ENCODE measurements around the gene SEC23IP. TPM values are rescaled to one million over a fixed set of nuclear protein-coding genes. Genes with fewer than 3 reads are reported as not detected.

SEC23IP gene
- total RNA-seq (29.7 TPM), polyA plus RNA-seq (10 to 100 TPM; 45.0 to 58.6 (median 53.0) TPM)

GRCh38 chr10:119892188-119893065 is at the start of gene SEC23IP:
TSS of gene SEC23IP (plus strand) at chr10:119892730. CDS start at chr10:119892783, 53 bp downstream.
- Mint-ChIP-seq H3K27ac (peak within 1 kb of the TSS; percentile 98 to 99 (median 99)), H3K36me3 (peaks cover 7% of the 10 kb centered on the region), H3K27me3 (peaks cover 4% of the 10 kb centered on the region), H3K9me3 (no peaks in the 10 kb centered on the region), H3K4me1 (peaks cover 34 to 53% (median 45%) of the 10 kb centered on the region in 4 donors), H3K4me3 (peak within 1 kb of the TSS; percentile 94 to 99 (median 98))
- H3K4me1 ChIP-seq (ENCODE audit: control insufficient read depth, insufficient read depth, low read length, poor library complexity, severe bottlenecking): peaks cover 21% of the 10 kb centered on the region
- peak; percentile 85 to 96 (median 87) for DNase-seq
- H3K4me3 ChIP-seq (ENCODE audit: low read depth, low read length): peak within 1 kb of the TSS; percentile 99
- no peaks in the 10 kb centered on the region for H3K36me3 ChIP-seq (ENCODE audit: control insufficient read depth, insufficient read depth, low read length)
- H3K27ac ChIP-seq (ENCODE audit: insufficient read depth, low read length, poor library complexity, severe bottlenecking): peak within 1 kb of the TSS; percentile 94
- ATAC-seq (ENCODE audit: low read depth in 2 of 2): peak; percentile 99
- H3K27me3 ChIP-seq (ENCODE audit: control insufficient read depth, insufficient read depth, low read length): no peaks in the 10 kb centered on the region
- no peaks in the 10 kb centered on the region for H3K9me3 ChIP-seq (ENCODE audit: control insufficient read depth in 2 of 2, low read length in 2 of 2)

DNA sequence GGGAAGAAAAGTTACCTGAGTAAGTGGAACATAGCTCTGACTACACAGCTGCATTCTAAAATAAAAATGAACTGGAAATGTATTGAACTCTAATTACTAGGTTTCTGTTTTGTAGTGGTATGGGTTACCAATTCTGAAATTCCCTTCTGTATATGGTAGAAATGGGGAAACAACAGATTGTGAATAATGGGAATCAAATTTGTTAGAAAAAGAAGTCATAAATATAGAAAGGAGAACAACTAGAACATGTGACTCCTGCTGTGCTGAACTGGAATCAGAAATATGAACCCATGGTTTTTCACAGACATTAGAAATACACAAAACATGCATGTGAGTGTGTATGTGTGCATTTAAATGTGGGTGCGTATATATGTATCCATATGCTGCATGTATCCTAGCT is 46.9 kb upstream of the SEC23IP start:
- ATAC-seq (ENCODE audit: low read depth in 2 of 2) (no peak), DNase-seq (no peak)
- Mint-ChIP-seq H3K9me3 (no peaks in the 10 kb centered on the region), H3K4me1 (peaks cover 0 to 8% (median 5%) of the 10 kb centered on the region in 4 donors), H3K27me3 (no peaks in the 10 kb centered on the region), H3K27ac (no peak overlapping the region), H3K4me3 (no peak overlapping the region), H3K36me3 (peaks cover 64% of the 10 kb centered on the region)
- Histone ChIP-seq H3K9me3 (ENCODE audit: control insufficient read depth in 2 of 2, low read length in 2 of 2) (no peaks in the 10 kb centered on the region), H3K4me1 (ENCODE audit: control insufficient read depth, insufficient read depth, low read length, poor library complexity, severe bottlenecking) (no peaks in the 10 kb centered on the region), H3K36me3 (ENCODE audit: control insufficient read depth, insufficient read depth, low read length) (peaks cover 86% of the 10 kb centered on the region), H3K4me3 (ENCODE audit: low read depth, low read length) (no peak overlapping the region), H3K27me3 (ENCODE audit: control insufficient read depth, insufficient read depth, low read length) (no peaks in the 10 kb centered on the region), H3K27ac (ENCODE audit: insufficient read depth, low read length, poor library complexity, severe bottlenecking) (no peak overlapping the region)

- H3K27me3 ChIP-seq (ENCODE audit: control insufficient read depth, insufficient read depth, low read length): no peaks in the 10 kb centered on the region
- no peak overlapping the region for H3K4me3 Mint-ChIP-seq
These were observed 43.3 kb upstream of the SEC23IP start for GRCh38 chr10:119849031-119849789.

DNA sequence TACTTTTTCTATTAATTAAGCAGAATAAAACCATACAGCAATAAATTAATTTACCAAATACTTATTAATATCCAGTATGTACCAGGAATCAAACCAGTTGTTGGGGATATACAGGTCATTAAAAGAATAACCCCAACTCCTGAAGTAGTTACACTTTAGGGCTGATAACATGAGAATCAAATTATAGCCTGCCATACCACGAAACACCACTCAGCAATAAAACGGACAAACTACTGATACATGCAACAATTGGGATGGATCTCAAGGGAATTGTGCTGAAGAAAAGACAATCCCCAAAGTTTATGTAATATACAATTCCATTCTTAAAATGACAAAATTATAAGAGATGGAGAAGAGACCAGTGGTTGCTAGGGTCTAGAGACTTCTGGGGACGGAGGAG is 42.6 kb upstream of the SEC23IP start:
- peaks cover 47% of the 10 kb centered on the region for H3K36me3 Mint-ChIP-seq
- H3K9me3 Mint-ChIP-seq: no peaks in the 10 kb centered on the region

More at GRCh38 chr10:119849031-119849789, 43.3 kb upstream of the SEC23IP start:
- DNase-seq (no peak), ATAC-seq (ENCODE audit: low read depth in 2 of 2) (no peak)
- no peaks in the 10 kb centered on the region for H3K4me1 ChIP-seq (ENCODE audit: control insufficient read depth, insufficient read depth, low read length, poor library complexity, severe bottlenecking)
- Mint-ChIP-seq H3K27ac (peak overlapping the region in 1 of 3 donors; percentile 49), H3K9me3 (no peaks in the 10 kb centered on the region), H3K27me3 (no peaks in the 10 kb centered on the region), H3K36me3 (peaks cover 51% of the 10 kb centered on the region), H3K4me1 (peaks cover 0 to 16% (median 5%) of the 10 kb centered on the region in 4 donors)
- no peak overlapping the region for H3K27ac ChIP-seq (ENCODE audit: insufficient read depth, low read length, poor library complexity, severe bottlenecking)
- H3K4me3 ChIP-seq (ENCODE audit: low read depth, low read length): no peak overlapping the region
- no peaks in the 10 kb centered on the region for H3K9me3 ChIP-seq (ENCODE audit: control insufficient read depth in 2 of 2, low read length in 2 of 2)
- H3K36me3 ChIP-seq (ENCODE audit: control insufficient read depth, insufficient read depth, low read length): peaks cover 81% of the 10 kb centered on the region

DNA sequence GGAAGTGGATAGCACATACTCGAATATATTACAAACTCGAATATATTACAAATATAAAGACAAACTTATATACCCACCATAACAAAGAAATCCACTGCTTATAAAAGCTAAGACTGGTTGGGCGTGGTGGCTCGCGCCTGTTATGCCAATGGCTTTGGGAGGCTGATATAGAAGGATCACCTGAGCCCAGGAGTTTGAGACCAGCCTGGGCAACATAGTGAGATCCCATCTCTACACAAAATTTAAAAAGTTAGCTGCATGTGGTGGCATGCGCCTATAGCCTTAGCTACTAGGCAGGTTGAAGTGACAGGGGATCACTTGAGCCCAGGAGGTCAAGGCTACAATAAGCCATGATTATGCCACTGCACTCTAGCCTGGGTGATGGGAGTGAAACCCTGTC is 40.3 kb upstream of the SEC23IP start:
- Histone ChIP-seq H3K4me3 (ENCODE audit: low read depth, low read length) (no peak overlapping the region), H3K27ac (ENCODE audit: insufficient read depth, low read length, poor library complexity, severe bottlenecking) (no peak overlapping the region), H3K36me3 (ENCODE audit: control insufficient read depth, insufficient read depth, low read length) (peaks cover 75% of the 10 kb centered on the region), H3K27me3 (ENCODE audit: control insufficient read depth, insufficient read depth, low read length) (no peaks in the 10 kb centered on the region), H3K9me3 (ENCODE audit: control insufficient read depth in 2 of 2, low read length in 2 of 2) (no peaks in the 10 kb centered on the region), H3K4me1 (ENCODE audit: control insufficient read depth, insufficient read depth, low read length, poor library complexity, severe bottlenecking) (no peaks in the 10 kb centered on the region)
- peak overlapping the region in 1 of 3 donors; percentile 20 for H3K27ac Mint-ChIP-seq
- peaks cover 0 to 18% (median 5%) of the 10 kb centered on the region in 4 donors for H3K4me1 Mint-ChIP-seq
- H3K27me3 Mint-ChIP-seq: no peaks in the 10 kb centered on the region
- DNase-seq: no peak
- no peaks in the 10 kb centered on the region for H3K9me3 Mint-ChIP-seq
- H3K4me3 Mint-ChIP-seq: no peak overlapping the region
- peaks cover 42% of the 10 kb centered on the region for H3K36me3 Mint-ChIP-seq
- ATAC-seq (ENCODE audit: low read depth in 2 of 2): no peak

More for the DNA sequence above, 42.6 kb upstream of the SEC23IP start:
- no peak overlapping the region for H3K4me3 Mint-ChIP-seq
- no peaks in the 10 kb centered on the region for H3K27me3 ChIP-seq (ENCODE audit: control insufficient read depth, insufficient read depth, low read length)
- ATAC-seq (ENCODE audit: low read depth in 2 of 2) (no peak), DNase-seq (no peak)
- H3K27ac ChIP-seq (ENCODE audit: insufficient read depth, low read length, poor library complexity, severe bottlenecking): no peak overlapping the region
- peaks cover 75% of the 10 kb centered on the region for H3K36me3 ChIP-seq (ENCODE audit: control insufficient read depth, insufficient read depth, low read length)
- no peaks in the 10 kb centered on the region for H3K4me1 ChIP-seq (ENCODE audit: control insufficient read depth, insufficient read depth, low read length, poor library complexity, severe bottlenecking)
- H3K4me3 ChIP-seq (ENCODE audit: low read depth, low read length): no peak overlapping the region
- H3K9me3 ChIP-seq (ENCODE audit: control insufficient read depth in 2 of 2, low read length in 2 of 2): no peaks in the 10 kb centered on the region
- no peaks in the 10 kb centered on the region for H3K27me3 Mint-ChIP-seq
- peaks cover 0 to 17% (median 5%) of the 10 kb centered on the region in 4 donors for H3K4me1 Mint-ChIP-seq
- peak overlapping the region; percentile 38 to 53 (median 48) for H3K27ac Mint-ChIP-seq

DNA sequence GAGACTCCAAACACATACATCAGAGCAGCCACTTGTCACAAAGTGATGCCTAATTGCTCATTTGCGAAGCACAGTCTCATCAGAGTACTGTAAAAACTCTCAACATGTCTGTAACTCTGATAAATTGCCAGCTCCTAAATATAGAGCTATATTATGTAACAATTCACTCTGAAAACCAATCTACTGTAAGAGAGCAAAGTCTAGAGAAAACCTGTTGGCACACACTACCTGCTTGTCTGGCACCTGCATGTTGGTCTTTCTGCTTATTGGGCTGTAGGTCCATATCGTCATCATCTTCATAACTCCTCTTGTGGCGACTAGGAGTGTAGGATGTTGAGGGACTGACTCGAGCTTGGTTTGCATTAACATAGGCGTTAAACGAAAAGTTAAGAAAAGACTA is 39.7 kb upstream of the SEC23IP start:
- Histone ChIP-seq H3K9me3 (ENCODE audit: control insufficient read depth in 2 of 2, low read length in 2 of 2) (no peaks in the 10 kb centered on the region), H3K27ac (ENCODE audit: insufficient read depth, low read length, poor library complexity, severe bottlenecking) (no peak overlapping the region), H3K4me1 (ENCODE audit: control insufficient read depth, insufficient read depth, low read length, poor library complexity, severe bottlenecking) (no peaks in the 10 kb centered on the region), H3K36me3 (ENCODE audit: control insufficient read depth, insufficient read depth, low read length) (peaks cover 72% of the 10 kb centered on the region), H3K4me3 (ENCODE audit: low read depth, low read length) (no peak overlapping the region), H3K27me3 (ENCODE audit: control insufficient read depth, insufficient read depth, low read length) (no peaks in the 10 kb centered on the region)
- no peak for ATAC-seq (ENCODE audit: low read depth in 2 of 2)
- peaks cover 0 to 16% (median 5%) of the 10 kb centered on the region in 4 donors for H3K4me1 Mint-ChIP-seq
- no peak overlapping the region for H3K4me3 Mint-ChIP-seq
- no peaks in the 10 kb centered on the region for H3K9me3 Mint-ChIP-seq
- DNase-seq: no peak
- H3K27ac Mint-ChIP-seq: no peak overlapping the region
- H3K36me3 Mint-ChIP-seq: peaks cover 37% of the 10 kb centered on the region
- H3K27me3 Mint-ChIP-seq: no peaks in the 10 kb centered on the region

GRCh38 chr10:119853574-119853973 is 39.0 kb upstream of the SEC23IP start:
- H3K27me3 Mint-ChIP-seq: no peaks in the 10 kb centered on the region
- H3K36me3 Mint-ChIP-seq: peaks cover 32% of the 10 kb centered on the region
- DNase-seq (no peak), ATAC-seq (ENCODE audit: low read depth in 2 of 2) (no peak)
- H3K4me1 ChIP-seq (ENCODE audit: control insufficient read depth, insufficient read depth, low read length, poor library complexity, severe bottlenecking): no peaks in the 10 kb centered on the region
- no peaks in the 10 kb centered on the region for H3K9me3 Mint-ChIP-seq
- H3K36me3 ChIP-seq (ENCODE audit: control insufficient read depth, insufficient read depth, low read length): peaks cover 72% of the 10 kb centered on the region
- H3K4me1 Mint-ChIP-seq: peaks cover 0 to 16% (median 5%) of the 10 kb centered on the region in 4 donors
- no peak overlapping the region for H3K27ac Mint-ChIP-seq
- no peaks in the 10 kb centered on the region for H3K27me3 ChIP-seq (ENCODE audit: control insufficient read depth, insufficient read depth, low read length)
- H3K27ac ChIP-seq (ENCODE audit: insufficient read depth, low read length, poor library complexity, severe bottlenecking): no peak overlapping the region
- H3K4me3 Mint-ChIP-seq: no peak overlapping the region
- H3K9me3 ChIP-seq (ENCODE audit: control insufficient read depth in 2 of 2, low read length in 2 of 2): no peaks in the 10 kb centered on the region
- H3K4me3 ChIP-seq (ENCODE audit: low read depth, low read length): no peak overlapping the region
